H1 (cell line): ENCODE results near the gene RAET1E. TPM values are rescaled to one million over a fixed set of nuclear protein-coding genes. Genes with fewer than 3 reads are reported as not detected.

Source experiments
- BACH1 ChIP-seq: IDR thresholded peaks from 2 replicates; pipeline ENCODE4 v1.6.1; 2012; ENCODE audit warnings: low read length, improper control_type of control experiment
- CREB1 ChIP-seq: IDR thresholded peaks from 2 replicates; pipeline ENCODE4 v1.6.1; 2012; ENCODE audit warnings: inconsistent platforms
- EZH2 ChIP-seq: fragments of 200-600 bp; sonication (generic); IDR thresholded peaks from 2 replicates; pipeline ENCODE4 v1.7.1; 2012; ENCODE audit warnings: low read depth, mild to moderate bottlenecking, moderate library complexity, low read length, inconsistent platforms; ENCODE audit not compliant: severe bottlenecking
- KDM4A ChIP-seq: IDR thresholded peaks from one replicate; pipeline ENCODE4 v1.7.1; 2012; ENCODE audit warnings: low read depth, mild to moderate bottlenecking, moderate library complexity, low read length, inconsistent platforms; ENCODE audit not compliant: severe bottlenecking
- MAFK ChIP-seq: IDR thresholded peaks from 2 replicates; pipeline ENCODE4 v1.6.1; 2012; ENCODE audit warnings: low read depth, mild to moderate bottlenecking, improper control_type of control experiment, low read length
- PHF8 ChIP-seq: fragments of 200-600 bp; sonication (generic); conservative IDR thresholded peaks from 2 replicates; pipeline ENCODE4 v1.7.1; 2012; ENCODE audit warnings: low read depth, mild to moderate bottlenecking, inconsistent platforms, low read length, moderate library complexity
- RFX5 ChIP-seq: IDR thresholded peaks from 2 replicates; pipeline ENCODE4 v1.6.1; 2011; ENCODE audit warnings: low read depth, low read length, improper control_type of control experiment, borderline replicate concordance
- SAP30 ChIP-seq: fragments of 300-600 bp; sonication (generic); IDR thresholded peaks from 2 replicates; pipeline ENCODE4 v1.7.1; 2012; ENCODE audit warnings: low read length, moderate library complexity, mild to moderate bottlenecking, inconsistent platforms; ENCODE audit not compliant: insufficient read depth, insufficient replicate concordance
- SP4 ChIP-seq: IDR thresholded peaks from 2 replicates; pipeline ENCODE4 v1.6.1; 2012; ENCODE audit warnings: low read length, inconsistent platforms
- TEAD4 ChIP-seq: IDR thresholded peaks from 2 replicates; pipeline ENCODE4 v1.6.1; 2012; ENCODE audit warnings: low read depth, low read length, inconsistent platforms, mixed read lengths
- YY1 ChIP-seq: IDR thresholded peaks from 2 replicates; pipeline ENCODE4 v1.6.1; 2011; ENCODE audit warnings: low read depth, mild to moderate bottlenecking, low read length
- polyA plus RNA-seq, 7 experiments: library from polyadenylated mRNA; depleted of rRNA in 3 of 7; stranded (reverse) in 5 of 7; unstranded in 2 of 7; fragments of >200 nt in 5 of 7; fragments of 200-250 nt in 2 of 7; gene quantifications; 1 replicate in 5 of 7; 2 replicates in 1 of 7; 4 replicates in 1 of 7; pipeline versions ENCODE4 v1.2.1 to v1.2.3, GENCODE V29; 2011 to 2013; ENCODE audit warnings: missing spikeins in 2 of 7, mixed read lengths in 2 of 7
- total RNA-seq: library from RNA; stranded (reverse); fragmentation: NEBNext Ultra II Directional; extraction: Animal tissue kit (Norgen Biotek cat#: 25700); gene quantifications from 2 replicates; pipeline ENCODE4 v1.2.1, GENCODE V29; 2021
- TF ChIP-seq, protein P1 (sequence below): fragments of 300-600 bp; sonication (generic); IDR thresholded peaks from 2 replicates; pipeline ENCODE4 v1.7.1; 2012; ENCODE audit warnings: low read length, moderate library complexity, mild to moderate bottlenecking, inconsistent platforms; ENCODE audit not compliant: insufficient replicate concordance
- TF ChIP-seq, protein P2 (sequence below): IDR thresholded peaks from 2 replicates; pipeline ENCODE4 v1.6.1; 2012; ENCODE audit warnings: inconsistent platforms

The RAET1E gene
- total and polyA plus RNA-seq, 2 of the 8 experiments (the other 6 are each of a cell fraction or from before 2014, with no cell fraction given): not detected

DNA sequence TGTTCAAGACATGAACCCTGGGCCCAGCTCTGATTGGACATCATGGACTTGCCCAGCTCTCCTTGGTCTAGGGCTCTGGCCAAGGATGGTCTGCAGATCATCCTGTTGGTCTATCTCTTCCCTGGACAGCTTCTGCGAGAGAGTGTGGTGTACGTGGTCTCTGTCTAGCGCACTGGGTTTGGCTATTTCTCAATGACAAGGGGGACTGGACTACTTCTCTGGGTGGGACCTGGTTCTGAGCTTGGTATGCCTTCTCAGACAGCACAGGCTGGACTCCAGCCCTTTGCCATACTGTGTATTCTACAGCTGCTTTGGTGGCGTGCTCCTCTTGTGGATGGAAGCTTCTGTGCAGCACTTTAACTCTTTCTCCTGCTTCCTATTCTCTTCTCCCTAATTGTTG is 8.5 kb upstream of the RAET1E start (continued):
- TF ChIP-seq, protein P1, sequence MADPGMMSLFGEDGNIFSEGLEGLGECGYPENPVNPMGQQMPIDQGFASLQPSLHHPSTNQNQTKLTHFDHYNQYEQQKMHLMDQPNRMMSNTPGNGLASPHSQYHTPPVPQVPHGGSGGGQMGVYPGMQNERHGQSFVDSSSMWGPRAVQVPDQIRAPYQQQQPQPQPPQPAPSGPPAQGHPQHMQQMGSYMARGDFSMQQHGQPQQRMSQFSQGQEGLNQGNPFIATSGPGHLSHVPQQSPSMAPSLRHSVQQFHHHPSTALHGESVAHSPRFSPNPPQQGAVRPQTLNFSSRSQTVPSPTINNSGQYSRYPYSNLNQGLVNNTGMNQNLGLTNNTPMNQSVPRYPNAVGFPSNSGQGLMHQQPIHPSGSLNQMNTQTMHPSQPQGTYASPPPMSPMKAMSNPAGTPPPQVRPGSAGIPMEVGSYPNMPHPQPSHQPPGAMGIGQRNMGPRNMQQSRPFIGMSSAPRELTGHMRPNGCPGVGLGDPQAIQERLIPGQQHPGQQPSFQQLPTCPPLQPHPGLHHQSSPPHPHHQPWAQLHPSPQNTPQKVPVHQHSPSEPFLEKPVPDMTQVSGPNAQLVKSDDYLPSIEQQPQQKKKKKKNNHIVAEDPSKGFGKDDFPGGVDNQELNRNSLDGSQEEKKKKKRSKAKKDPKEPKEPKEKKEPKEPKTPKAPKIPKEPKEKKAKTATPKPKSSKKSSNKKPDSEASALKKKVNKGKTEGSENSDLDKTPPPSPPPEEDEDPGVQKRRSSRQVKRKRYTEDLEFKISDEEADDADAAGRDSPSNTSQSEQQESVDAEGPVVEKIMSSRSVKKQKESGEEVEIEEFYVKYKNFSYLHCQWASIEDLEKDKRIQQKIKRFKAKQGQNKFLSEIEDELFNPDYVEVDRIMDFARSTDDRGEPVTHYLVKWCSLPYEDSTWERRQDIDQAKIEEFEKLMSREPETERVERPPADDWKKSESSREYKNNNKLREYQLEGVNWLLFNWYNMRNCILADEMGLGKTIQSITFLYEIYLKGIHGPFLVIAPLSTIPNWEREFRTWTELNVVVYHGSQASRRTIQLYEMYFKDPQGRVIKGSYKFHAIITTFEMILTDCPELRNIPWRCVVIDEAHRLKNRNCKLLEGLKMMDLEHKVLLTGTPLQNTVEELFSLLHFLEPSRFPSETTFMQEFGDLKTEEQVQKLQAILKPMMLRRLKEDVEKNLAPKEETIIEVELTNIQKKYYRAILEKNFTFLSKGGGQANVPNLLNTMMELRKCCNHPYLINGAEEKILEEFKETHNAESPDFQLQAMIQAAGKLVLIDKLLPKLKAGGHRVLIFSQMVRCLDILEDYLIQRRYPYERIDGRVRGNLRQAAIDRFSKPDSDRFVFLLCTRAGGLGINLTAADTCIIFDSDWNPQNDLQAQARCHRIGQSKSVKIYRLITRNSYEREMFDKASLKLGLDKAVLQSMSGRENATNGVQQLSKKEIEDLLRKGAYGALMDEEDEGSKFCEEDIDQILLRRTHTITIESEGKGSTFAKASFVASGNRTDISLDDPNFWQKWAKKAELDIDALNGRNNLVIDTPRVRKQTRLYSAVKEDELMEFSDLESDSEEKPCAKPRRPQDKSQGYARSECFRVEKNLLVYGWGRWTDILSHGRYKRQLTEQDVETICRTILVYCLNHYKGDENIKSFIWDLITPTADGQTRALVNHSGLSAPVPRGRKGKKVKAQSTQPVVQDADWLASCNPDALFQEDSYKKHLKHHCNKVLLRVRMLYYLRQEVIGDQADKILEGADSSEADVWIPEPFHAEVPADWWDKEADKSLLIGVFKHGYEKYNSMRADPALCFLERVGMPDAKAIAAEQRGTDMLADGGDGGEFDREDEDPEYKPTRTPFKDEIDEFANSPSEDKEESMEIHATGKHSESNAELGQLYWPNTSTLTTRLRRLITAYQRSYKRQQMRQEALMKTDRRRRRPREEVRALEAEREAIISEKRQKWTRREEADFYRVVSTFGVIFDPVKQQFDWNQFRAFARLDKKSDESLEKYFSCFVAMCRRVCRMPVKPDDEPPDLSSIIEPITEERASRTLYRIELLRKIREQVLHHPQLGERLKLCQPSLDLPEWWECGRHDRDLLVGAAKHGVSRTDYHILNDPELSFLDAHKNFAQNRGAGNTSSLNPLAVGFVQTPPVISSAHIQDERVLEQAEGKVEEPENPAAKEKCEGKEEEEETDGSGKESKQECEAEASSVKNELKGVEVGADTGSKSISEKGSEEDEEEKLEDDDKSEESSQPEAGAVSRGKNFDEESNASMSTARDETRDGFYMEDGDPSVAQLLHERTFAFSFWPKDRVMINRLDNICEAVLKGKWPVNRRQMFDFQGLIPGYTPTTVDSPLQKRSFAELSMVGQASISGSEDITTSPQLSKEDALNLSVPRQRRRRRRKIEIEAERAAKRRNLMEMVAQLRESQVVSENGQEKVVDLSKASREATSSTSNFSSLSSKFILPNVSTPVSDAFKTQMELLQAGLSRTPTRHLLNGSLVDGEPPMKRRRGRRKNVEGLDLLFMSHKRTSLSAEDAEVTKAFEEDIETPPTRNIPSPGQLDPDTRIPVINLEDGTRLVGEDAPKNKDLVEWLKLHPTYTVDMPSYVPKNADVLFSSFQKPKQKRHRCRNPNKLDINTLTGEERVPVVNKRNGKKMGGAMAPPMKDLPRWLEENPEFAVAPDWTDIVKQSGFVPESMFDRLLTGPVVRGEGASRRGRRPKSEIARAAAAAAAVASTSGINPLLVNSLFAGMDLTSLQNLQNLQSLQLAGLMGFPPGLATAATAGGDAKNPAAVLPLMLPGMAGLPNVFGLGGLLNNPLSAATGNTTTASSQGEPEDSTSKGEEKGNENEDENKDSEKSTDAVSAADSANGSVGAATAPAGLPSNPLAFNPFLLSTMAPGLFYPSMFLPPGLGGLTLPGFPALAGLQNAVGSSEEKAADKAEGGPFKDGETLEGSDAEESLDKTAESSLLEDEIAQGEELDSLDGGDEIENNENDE: no peak
- no peak for TF ChIP-seq SP4
- TF ChIP-seq KDM4A: no peak
- no peak for TF ChIP-seq PHF8
- no peak for TF ChIP-seq EZH2
- no peak for TF ChIP-seq TEAD4
- TF ChIP-seq, protein P2, sequence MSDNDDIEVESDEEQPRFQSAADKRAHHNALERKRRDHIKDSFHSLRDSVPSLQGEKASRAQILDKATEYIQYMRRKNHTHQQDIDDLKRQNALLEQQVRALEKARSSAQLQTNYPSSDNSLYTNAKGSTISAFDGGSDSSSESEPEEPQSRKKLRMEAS: no peak
- TF ChIP-seq SAP30: no peak
- TF ChIP-seq YY1: no peak
- no peak for TF ChIP-seq BACH1
- no peak for TF ChIP-seq RFX5
- no peak for TF ChIP-seq CREB1
- TF ChIP-seq MAFK: no peak
